ENCODE data around the gene GPR4.

Gene GPR4

GRCh38 chr19:45568732-45569131 lies 33.3 kb downstream of the GPR4 start:
- H3K4me3 ChIP-seq (ENCODE audit: control insufficient read depth, low read depth, low read length): no peak overlapping the region
- no peak for DNase-seq (ENCODE audit: low read depth)
- TF ChIP-seq, protein P1, sequence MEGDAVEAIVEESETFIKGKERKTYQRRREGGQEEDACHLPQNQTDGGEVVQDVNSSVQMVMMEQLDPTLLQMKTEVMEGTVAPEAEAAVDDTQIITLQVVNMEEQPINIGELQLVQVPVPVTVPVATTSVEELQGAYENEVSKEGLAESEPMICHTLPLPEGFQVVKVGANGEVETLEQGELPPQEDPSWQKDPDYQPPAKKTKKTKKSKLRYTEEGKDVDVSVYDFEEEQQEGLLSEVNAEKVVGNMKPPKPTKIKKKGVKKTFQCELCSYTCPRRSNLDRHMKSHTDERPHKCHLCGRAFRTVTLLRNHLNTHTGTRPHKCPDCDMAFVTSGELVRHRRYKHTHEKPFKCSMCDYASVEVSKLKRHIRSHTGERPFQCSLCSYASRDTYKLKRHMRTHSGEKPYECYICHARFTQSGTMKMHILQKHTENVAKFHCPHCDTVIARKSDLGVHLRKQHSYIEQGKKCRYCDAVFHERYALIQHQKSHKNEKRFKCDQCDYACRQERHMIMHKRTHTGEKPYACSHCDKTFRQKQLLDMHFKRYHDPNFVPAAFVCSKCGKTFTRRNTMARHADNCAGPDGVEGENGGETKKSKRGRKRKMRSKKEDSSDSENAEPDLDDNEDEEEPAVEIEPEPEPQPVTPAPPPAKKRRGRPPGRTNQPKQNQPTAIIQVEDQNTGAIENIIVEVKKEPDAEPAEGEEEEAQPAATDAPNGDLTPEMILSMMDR (IDR thresholded peaks at IDR 0.05; ENCODE audit: control insufficient read depth, insufficient read depth, low read depth, low read length, missing control alignments): no peak

DNA sequence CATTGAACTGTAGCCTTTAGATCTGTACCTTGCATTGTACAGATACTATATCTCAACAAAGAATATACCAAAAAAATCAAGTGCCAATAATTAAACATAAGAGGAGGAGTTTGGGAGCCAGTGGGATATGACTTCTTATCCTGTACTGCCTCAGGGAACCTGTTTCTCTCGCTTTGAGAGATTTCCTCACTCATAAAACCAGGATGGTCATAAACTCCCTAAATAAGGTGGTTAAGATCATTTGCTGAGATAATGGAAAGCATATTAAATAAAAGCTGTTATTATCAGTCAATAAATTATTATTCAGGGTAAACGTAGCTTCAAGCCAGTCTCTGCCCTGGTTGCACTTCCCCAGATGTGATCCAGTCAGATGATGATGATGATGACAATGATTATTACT lies 34.4 kb downstream of the GPR4 start:
- no peak for DNase-seq (ENCODE audit: low read depth)
- TF ChIP-seq, protein P1 (IDR thresholded peaks at IDR 0.05; ENCODE audit: control insufficient read depth, insufficient read depth, low read depth, low read length, missing control alignments): no peak
- H3K4me3 ChIP-seq (ENCODE audit: control insufficient read depth, low read depth, low read length): no peak overlapping the region

DNA sequence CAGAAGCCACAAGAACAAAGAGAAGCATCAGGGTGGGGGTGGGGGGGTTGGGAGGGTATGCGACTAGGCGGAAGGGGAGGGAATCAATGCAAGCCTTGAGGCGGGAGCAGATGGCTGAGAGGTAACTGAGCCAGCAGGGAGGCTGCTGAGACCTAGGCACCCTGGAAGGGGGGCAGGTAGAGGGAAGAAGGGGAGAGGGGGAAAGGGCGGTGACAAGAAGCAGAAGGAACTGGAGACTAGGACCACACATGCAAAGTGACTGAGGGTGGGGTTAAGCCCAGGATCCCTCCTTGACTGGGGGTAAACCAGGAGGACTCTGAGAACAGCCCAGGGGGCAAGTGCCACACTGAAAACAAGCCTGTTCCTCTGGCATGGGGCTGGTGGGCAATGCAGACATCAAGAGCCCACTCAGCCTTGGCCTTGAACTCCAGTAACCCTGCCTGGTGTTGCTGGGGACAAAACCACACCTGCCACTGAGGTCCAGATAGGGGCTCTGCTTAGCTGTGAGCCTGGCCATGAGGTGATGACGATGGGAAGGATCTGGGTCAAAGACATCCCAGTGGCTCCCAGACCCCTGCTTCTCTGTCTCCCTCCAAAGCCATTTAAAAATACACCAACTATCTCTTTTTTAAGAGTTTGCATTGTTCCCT lies 37.8 kb downstream of the GPR4 start:
- DNase-seq (ENCODE audit: low read depth): no peak
- TF ChIP-seq, protein P1 (IDR thresholded peaks at IDR 0.05; ENCODE audit: control insufficient read depth, insufficient read depth, low read depth, low read length, missing control alignments): no peak
- no peak overlapping the region for H3K4me3 ChIP-seq (ENCODE audit: control insufficient read depth, low read depth, low read length)

- DNase-seq (ENCODE audit: low read depth): no peak
- H3K4me3 ChIP-seq (ENCODE audit: control insufficient read depth, low read depth, low read length): no peak overlapping the region
- TF ChIP-seq, protein P1 (IDR thresholded peaks at IDR 0.05; ENCODE audit: control insufficient read depth, insufficient read depth, low read depth, low read length, missing control alignments): no peak
These were observed 41.3 kb downstream of the GPR4 start for GRCh38 chr19:45560686-45561085.

- DNase-seq (ENCODE audit: low read depth): no peak
- no peak overlapping the region for H3K4me3 ChIP-seq (ENCODE audit: control insufficient read depth, low read depth, low read length)
- TF ChIP-seq, protein P1 (IDR thresholded peaks at IDR 0.05; ENCODE audit: control insufficient read depth, insufficient read depth, low read depth, low read length, missing control alignments): no peak
These were observed 42.0 kb downstream of the GPR4 start for GRCh38 chr19:45560038-45560437.

- H3K4me3 ChIP-seq (ENCODE audit: control insufficient read depth, low read depth, low read length): no peak overlapping the region
These were observed 43.6 kb downstream of the GPR4 start for GRCh38 chr19:45558399-45558878.

More at GRCh38 chr19:45558399-45558878, 43.6 kb downstream of the GPR4 start:
- TF ChIP-seq, protein P1 (IDR thresholded peaks at IDR 0.05; ENCODE audit: control insufficient read depth, insufficient read depth, low read depth, low read length, missing control alignments): peak; percentile 74
- no peak for DNase-seq (ENCODE audit: low read depth)
